ENCODE measurements around the gene SNCAIP. TPM values are rescaled to one million over a fixed set of nuclear protein-coding genes. Genes with fewer than 3 reads are reported as not detected.

SNCAIP gene
- total RNA-seq = 1 to 10 TPM; 8.1 to 9.5 TPM

GRCh38 chr5:122311961-122312590 lies at the start of gene SNCAIP:
Gene SNCAIP, plus strand, starts transcription at chr5:122312237. Its CDS starts 78,898 bp downstream, at chr5:122391135.
- Histone ChIP-seq H3K4me1 (peaks cover 0 to 21% of the 10 kb centered on the region in 2 donors), H3K27me3 (no peaks in the 10 kb centered on the region), H3K9me3 (peaks cover 0 to 6% of the 10 kb centered on the region in 2 donors), H3K27ac (peak within 1 kb of the TSS; percentile 52 to 54), H3K4me3 (peak within 1 kb of the TSS; percentile 49 to 61), H3K36me3 (no peaks in the 10 kb centered on the region)
- TF ChIP-seq CTCF (IDR thresholded peaks at IDR 0.05) = no peak
- DNase-seq (ENCODE audit: low spot score) = no peak

- H3K27ac ChIP-seq = no peak overlapping the region
- H3K4me1 ChIP-seq = no peaks in the 10 kb centered on the region
- DNase-seq (ENCODE audit: low spot score) = no peak
- no peaks in the 10 kb centered on the region for H3K9me3 ChIP-seq
- H3K27me3 ChIP-seq = no peaks in the 10 kb centered on the region
- TF ChIP-seq CTCF (IDR thresholded peaks at IDR 0.05) = no peak
- no peaks in the 10 kb centered on the region for H3K36me3 ChIP-seq
- no peak overlapping the region for H3K4me3 ChIP-seq
Observed at GRCh38 chr5:122263352-122264030, 48.5 kb upstream of the SNCAIP start.

GRCh38 chr5:122264610-122265009 lies 47.4 kb upstream of the SNCAIP start:
- Histone ChIP-seq H3K4me1 (no peaks in the 10 kb centered on the region), H3K36me3 (no peaks in the 10 kb centered on the region), H3K27me3 (no peaks in the 10 kb centered on the region), H3K9me3 (no peaks in the 10 kb centered on the region), H3K27ac (no peak overlapping the region), H3K4me3 (no peak overlapping the region)
- no peak for DNase-seq (ENCODE audit: low spot score)
- TF ChIP-seq CTCF (IDR thresholded peaks at IDR 0.05) = no peak

- H3K4me3 ChIP-seq = no peak overlapping the region
- H3K4me1 ChIP-seq = no peaks in the 10 kb centered on the region
- DNase-seq (ENCODE audit: low spot score) = no peak
- H3K27me3 ChIP-seq = no peaks in the 10 kb centered on the region
- no peaks in the 10 kb centered on the region for H3K36me3 ChIP-seq
- H3K27ac ChIP-seq = no peak overlapping the region
- H3K9me3 ChIP-seq = no peaks in the 10 kb centered on the region
- no peak for TF ChIP-seq CTCF (IDR thresholded peaks at IDR 0.05)
Observed at GRCh38 chr5:122267185-122267584, 44.9 kb upstream of the SNCAIP start.

GRCh38 chr5:122273696-122274095 lies 38.3 kb upstream of the SNCAIP start:
- no peaks in the 10 kb centered on the region for H3K9me3 ChIP-seq
- TF ChIP-seq CTCF (IDR thresholded peaks at IDR 0.05) = no peak
- no peaks in the 10 kb centered on the region for H3K27me3 ChIP-seq
- no peak overlapping the region for H3K4me3 ChIP-seq
- H3K36me3 ChIP-seq = no peaks in the 10 kb centered on the region
- no peaks in the 10 kb centered on the region for H3K4me1 ChIP-seq
- DNase-seq (ENCODE audit: low spot score) = no peak
- no peak overlapping the region for H3K27ac ChIP-seq

Data from right atrium auricular region (tissue), 2 donors.